Duodenal mucosa (tissue), 2 donors: ENCODE data around the gene LAMC2.

Source experiments
- H3K27ac ChIP-seq: one replicate; pipeline ENCODE4 v1.7.0; 2013; ENCODE audit warnings: low read depth, low read length
- H3K27me3 ChIP-seq, 2 donors: one replicate each; pipeline ENCODE4 v1.7.0; 2013; ENCODE audit warnings: low read length in 2 of 2, control low read depth in 1 of 2; ENCODE audit not compliant: insufficient read depth in 2 of 2, control insufficient read depth in 1 of 2
- H3K36me3 ChIP-seq, 2 donors: one replicate each; pipeline ENCODE4 v1.7.0; 2013; ENCODE audit warnings: low read length in 2 of 2, control low read depth in 1 of 2; ENCODE audit not compliant: insufficient read depth in 2 of 2, control insufficient read depth in 1 of 2
- H3K4me1 ChIP-seq, 2 donors: one replicate each; pipeline ENCODE4 v1.7.0; 2013; ENCODE audit warnings: low read length in 2 of 2, control low read depth in 1 of 2; ENCODE audit not compliant: insufficient read depth in 2 of 2, control insufficient read depth in 1 of 2
- H3K4me3 ChIP-seq, 2 donors: one replicate each; pipeline ENCODE4 v1.7.0; 2013; ENCODE audit warnings: low read length in 2 of 2, low read depth in 1 of 2
- H3K9ac ChIP-seq, 2 donors: one replicate each; pipeline ENCODE4 v1.7.0; 2013; ENCODE audit warnings: low read length in 2 of 2, low read depth in 1 of 2
- H3K9me3 ChIP-seq, 2 donors: one replicate each; pipeline ENCODE4 v1.7.0; 2013; ENCODE audit warnings: low read length in 2 of 2, control low read depth in 1 of 2; ENCODE audit not compliant: control insufficient read depth in 1 of 2

LAMC2 gene

DNA sequence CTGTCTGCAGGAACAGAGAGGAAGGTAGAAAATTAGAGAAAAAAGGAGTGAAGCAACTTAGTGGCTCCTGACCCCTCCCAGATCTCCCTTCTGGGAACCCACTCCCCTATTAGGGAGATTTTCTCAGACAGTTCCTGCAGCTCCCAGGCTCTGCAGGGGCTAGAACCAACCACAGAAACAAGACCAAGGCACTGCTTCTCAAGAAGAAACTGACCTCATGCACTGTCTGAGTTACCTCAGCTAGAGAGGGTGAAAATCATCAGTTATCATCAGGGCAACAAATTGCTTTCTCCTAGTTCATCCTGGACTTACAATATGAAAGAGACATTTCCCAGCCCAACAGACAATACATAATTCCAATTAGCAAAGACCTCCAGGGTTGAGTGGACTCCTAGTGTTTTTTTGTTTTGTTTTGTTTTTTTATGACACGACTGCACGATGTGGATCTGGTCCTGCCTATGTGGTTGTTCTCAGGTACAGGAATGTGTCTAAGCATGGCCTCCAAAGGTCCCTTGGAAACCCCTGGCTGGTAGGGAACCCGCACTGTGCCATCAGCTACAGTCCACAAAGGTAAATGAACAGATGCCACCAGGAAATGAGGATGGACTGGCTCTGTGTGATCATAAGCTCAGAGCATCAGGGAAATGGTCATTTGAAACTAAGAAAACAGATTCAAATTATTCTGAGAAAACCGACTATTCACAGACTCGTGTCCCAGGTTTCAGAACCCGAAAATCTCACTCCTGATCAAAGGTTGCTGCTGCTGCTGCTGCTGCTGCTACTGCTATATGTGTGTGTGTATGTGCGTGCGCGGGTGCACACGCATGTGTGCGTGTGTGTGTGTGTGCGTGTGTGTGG, 65.3 kb downstream of the LAMC2 start:
- no peaks in the 10 kb centered on the region for H3K36me3 ChIP-seq
- H3K27me3 ChIP-seq, result no peaks in the 10 kb centered on the region
- H3K9ac ChIP-seq, result no peak overlapping the region
- no peaks in the 10 kb centered on the region for H3K9me3 ChIP-seq
- H3K4me1 ChIP-seq, result no peaks in the 10 kb centered on the region
- H3K4me3 ChIP-seq, result no peak overlapping the region
- no peak overlapping the region for H3K27ac ChIP-seq

DNA sequence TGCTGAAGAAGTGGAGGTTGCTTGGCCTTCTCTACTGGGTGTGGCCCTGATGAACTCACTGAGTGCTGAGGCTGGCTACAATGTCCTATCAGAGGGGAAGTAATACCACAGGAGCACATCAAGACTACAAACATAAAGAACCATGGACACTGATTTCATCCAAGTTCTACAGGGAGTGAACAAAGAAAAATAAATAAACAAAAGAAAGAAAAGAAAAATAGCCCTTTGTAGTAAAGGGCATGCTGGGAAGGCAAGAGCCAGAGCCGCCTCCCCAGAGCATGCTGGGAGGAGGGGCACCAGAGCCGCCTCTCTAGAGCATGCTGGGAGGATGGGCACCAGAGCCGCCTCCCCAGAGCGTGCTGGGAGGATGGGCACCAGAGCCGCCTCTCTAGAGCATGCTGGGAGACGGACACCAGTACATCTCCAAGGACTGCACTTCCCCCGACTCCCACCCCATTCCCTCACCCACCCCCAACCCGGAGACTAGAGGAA, 65.9 kb downstream of the LAMC2 start:
- no peak overlapping the region for H3K27ac ChIP-seq
- H3K4me1 ChIP-seq, result no peaks in the 10 kb centered on the region
- no peaks in the 10 kb centered on the region for H3K9me3 ChIP-seq
- no peak overlapping the region for H3K4me3 ChIP-seq
- no peaks in the 10 kb centered on the region for H3K27me3 ChIP-seq
- H3K9ac ChIP-seq, result no peak overlapping the region
- no peaks in the 10 kb centered on the region for H3K36me3 ChIP-seq

DNA sequence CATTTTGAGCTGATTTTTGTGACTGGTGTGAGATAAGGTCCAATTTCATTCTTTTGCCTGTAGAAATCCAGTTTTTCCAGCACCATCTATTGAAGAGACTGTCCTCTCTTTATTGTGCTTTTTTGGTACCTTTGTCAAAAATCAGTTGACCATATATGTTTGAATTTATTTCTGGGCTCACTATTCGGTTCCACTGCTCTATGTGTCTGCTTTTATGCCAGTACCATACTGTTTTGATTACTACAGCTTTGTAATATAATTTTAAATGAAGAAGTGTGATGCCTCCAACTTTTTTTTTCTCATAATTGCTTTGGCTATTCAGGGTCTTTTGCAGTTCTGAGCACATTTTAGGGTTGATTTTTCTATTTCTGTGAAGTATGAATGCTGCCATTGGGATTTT, 69.0 kb downstream of the LAMC2 start:
- Histone ChIP-seq H3K36me3 (no peaks in the 10 kb centered on the region), H3K9ac (no peak overlapping the region), H3K4me3 (no peak overlapping the region), H3K9me3 (no peaks in the 10 kb centered on the region), H3K27me3 (no peaks in the 10 kb centered on the region), H3K27ac (no peak overlapping the region), H3K4me1 (no peaks in the 10 kb centered on the region)

- no peaks in the 10 kb centered on the region for H3K27me3 ChIP-seq
- H3K4me3 ChIP-seq, result no peak overlapping the region
- no peaks in the 10 kb centered on the region for H3K4me1 ChIP-seq
- no peak overlapping the region for H3K9ac ChIP-seq
- H3K36me3 ChIP-seq, result no peaks in the 10 kb centered on the region
- no peak overlapping the region for H3K27ac ChIP-seq
- H3K9me3 ChIP-seq, result no peaks in the 10 kb centered on the region
Observed at GRCh38 chr1:183259924-183260323, 73.9 kb downstream of the LAMC2 start.

GRCh38 chr1:183262628-183263200, 76.7 kb downstream of the LAMC2 start:
- Histone ChIP-seq H3K9ac (no peak overlapping the region), H3K4me1 (peaks cover 0 to 1% of the 10 kb centered on the region in 2 donors), H3K9me3 (no peaks in the 10 kb centered on the region), H3K27ac (no peak overlapping the region), H3K27me3 (no peaks in the 10 kb centered on the region), H3K36me3 (no peaks in the 10 kb centered on the region), H3K4me3 (no peak overlapping the region)

GRCh38 chr1:183263886-183264602, 78.0 kb downstream of the LAMC2 start:
- Histone ChIP-seq H3K4me3 (no peak overlapping the region), H3K4me1 (peaks cover 0 to 4% of the 10 kb centered on the region in 2 donors), H3K9me3 (no peaks in the 10 kb centered on the region), H3K36me3 (no peaks in the 10 kb centered on the region), H3K27ac (no peak overlapping the region), H3K27me3 (no peaks in the 10 kb centered on the region), H3K9ac (no peak overlapping the region)

- Histone ChIP-seq H3K9ac (no peak overlapping the region), H3K27me3 (no peaks in the 10 kb centered on the region), H3K36me3 (no peaks in the 10 kb centered on the region), H3K4me3 (no peak overlapping the region), H3K9me3 (no peaks in the 10 kb centered on the region), H3K27ac (no peak overlapping the region), H3K4me1 (peaks cover 0 to 4% of the 10 kb centered on the region in 2 donors)
Observed at GRCh38 chr1:183267646-183268431, 81.8 kb downstream of the LAMC2 start.

- H3K4me1 ChIP-seq, result peaks cover 0 to 4% of the 10 kb centered on the region in 2 donors
- no peak overlapping the region for H3K27ac ChIP-seq
- H3K9me3 ChIP-seq, result no peaks in the 10 kb centered on the region
- H3K4me3 ChIP-seq, result no peak overlapping the region
- no peaks in the 10 kb centered on the region for H3K36me3 ChIP-seq
- no peak overlapping the region for H3K9ac ChIP-seq
- H3K27me3 ChIP-seq, result no peaks in the 10 kb centered on the region
Observed at GRCh38 chr1:183270541-183271141, 84.6 kb downstream of the LAMC2 start.

DNA sequence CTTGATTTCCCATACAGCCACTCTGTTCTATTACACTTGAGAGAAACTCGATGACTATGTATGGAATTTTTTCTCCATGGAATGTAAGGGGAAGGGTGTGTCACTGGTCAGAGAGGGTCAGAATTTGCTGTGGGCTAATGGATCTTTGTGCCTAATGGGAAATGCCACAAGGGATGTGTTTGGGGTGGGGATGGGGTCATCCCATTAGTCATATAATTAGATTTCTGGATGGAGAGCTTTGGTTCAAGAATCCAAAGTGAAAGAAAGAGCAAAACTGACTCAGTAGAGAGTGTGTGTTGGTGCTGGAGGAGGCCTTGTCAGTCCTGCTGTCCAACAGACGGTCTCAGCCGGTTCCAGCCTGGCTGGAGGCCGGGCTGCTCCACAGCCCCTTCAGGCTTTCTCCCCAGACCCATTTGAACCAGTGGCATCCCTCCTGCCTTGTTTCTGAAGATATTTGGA, 86.4 kb downstream of the LAMC2 start:
- Histone ChIP-seq H3K27ac (no peak overlapping the region), H3K36me3 (no peaks in the 10 kb centered on the region), H3K4me3 (no peak overlapping the region), H3K9me3 (no peaks in the 10 kb centered on the region), H3K9ac (no peak overlapping the region), H3K4me1 (peaks cover 0 to 4% of the 10 kb centered on the region in 2 donors), H3K27me3 (no peaks in the 10 kb centered on the region)
